K562 treated with DMSO at 1 percent for 4 hours (cell line): ENCODE results near the gene TBC1D3. TPM values are rescaled to one million over a fixed set of nuclear protein-coding genes. Genes with fewer than 3 reads are reported as not detected.

ENCODE experiments used
- total RNA-seq: library from RNA; unstranded; fragments of 300-600 nt; gene quantifications from 2 replicates; pipeline ENCODE4 v1.2.3, GENCODE V29; 2022; ENCODE audit not compliant: insufficient read depth

The TBC1D3 gene
- 1.2 and 2.8 TPM in 2 replicates for total RNA-seq

GRCh38 chr17:38192455-38192854, at the start of gene TBC1D3:
Gene TBC1D3 (minus strand): TSS chr17:38192555. CDS start chr17:38191029, 1,526 bp downstream.

Other genes starting within 250 kb of the TBC1D3 start
- gene TBC1D3L, start 203.5 kb downstream of the TBC1D3 start, total RNA-seq: 1.3 TPM in 1 of 2 replicates, not detected in the other
- gene TBC1D3D, start 188.6 kb downstream of the TBC1D3 start, total RNA-seq: 1.1 TPM in 1 of 2 replicates, not detected in the other
- gene TBC1D3C, start 123.9 kb downstream of the TBC1D3 start, total RNA-seq: not detected in 2 replicates
- gene TBC1D3E, start 64.6 kb downstream of the TBC1D3 start, total RNA-seq: not detected in 2 replicates
- gene MRPL45, start 104.6 kb upstream of the TBC1D3 start, total RNA-seq: 56.9 and 60.3 TPM in 2 replicates
- gene GPR179, start 151.4 kb upstream of the TBC1D3 start, total RNA-seq: not detected in 2 replicates
- 22.5 and 29.0 TPM in 2 replicates for gene SOCS7, start 159.3 kb upstream of the TBC1D3 start, total RNA-seq
- gene ARHGAP23, start 235.9 kb upstream of the TBC1D3 start, total RNA-seq: not detected in 2 replicates